GM21825 (cell line): ENCODE measurements around the gene PCBP3.
"Not testable (repeated sequence)": the region's sequence is repeated elsewhere in the genome, so short reads cannot be mapped to it uniquely, and the experiment has no call there.

Source experiments
- ATAC-seq: cut with Tn5 transposase; IDR thresholded peaks from one replicate; pipeline ENCODE4 v1.9.1; 2021; ENCODE audit warnings: mild to moderate bottlenecking, moderate library complexity; ENCODE audit not compliant: unreplicated experiment

PCBP3 gene

DNA sequence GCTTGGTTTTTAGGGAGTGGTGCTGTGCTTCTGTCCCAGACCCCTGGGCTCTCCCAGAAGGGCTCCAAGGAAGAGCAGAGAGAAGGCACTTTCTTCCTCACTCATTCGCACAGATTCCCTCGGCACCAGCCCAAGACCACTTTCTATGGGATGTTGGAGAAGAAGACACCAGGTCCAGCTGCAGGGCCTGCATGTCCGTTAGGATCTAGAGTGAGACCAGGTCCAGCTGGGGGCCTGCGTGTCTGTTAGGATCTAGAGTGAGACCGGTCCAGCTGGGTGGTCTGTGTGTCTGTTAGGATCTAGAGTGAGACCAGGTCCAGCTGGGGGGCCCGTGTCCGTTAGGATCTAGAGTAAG, 30.9 kb upstream of the PCBP3 start:
- ATAC-seq: not testable (repeated sequence)

DNA sequence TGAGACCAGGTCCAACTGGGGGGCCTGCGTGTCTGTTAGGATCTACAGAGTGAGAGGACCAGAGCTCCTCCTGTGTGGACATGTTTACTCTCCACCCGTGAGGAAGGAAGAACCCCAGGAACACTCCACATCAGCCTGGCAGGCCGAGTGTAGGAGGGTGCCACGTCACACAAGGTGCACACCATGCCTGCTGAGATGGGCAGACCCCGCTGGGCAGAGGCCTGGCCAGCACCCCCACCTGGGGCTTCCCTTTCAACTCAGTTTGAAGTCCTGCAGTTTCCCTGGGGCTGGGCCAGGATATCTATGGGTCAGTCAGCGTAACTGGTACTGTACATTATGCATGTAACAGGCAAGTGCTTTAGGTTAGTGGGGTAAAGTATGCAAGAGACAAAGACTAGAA, 30.1 kb upstream of the PCBP3 start:
- ATAC-seq: no peak

DNA sequence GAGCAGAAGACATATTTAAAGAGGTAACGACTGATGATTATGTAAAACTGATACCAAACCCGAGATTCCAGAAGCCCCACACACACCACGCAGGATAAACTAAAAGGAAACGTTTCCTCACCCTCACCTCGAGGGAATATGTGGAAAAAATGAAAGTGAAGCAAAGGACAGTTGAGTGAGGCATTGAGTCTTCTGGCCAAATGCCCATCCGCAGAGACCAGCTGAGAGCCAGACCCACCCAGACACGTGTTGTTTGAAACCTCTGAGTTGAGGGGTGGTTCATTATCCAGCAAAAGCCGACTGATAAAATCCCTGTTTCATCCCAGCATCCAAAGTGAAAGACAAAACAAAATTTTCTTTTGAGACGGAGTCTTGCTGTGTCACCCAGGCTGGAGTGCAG, 29.6 kb upstream of the PCBP3 start:
- no peak for ATAC-seq

DNA sequence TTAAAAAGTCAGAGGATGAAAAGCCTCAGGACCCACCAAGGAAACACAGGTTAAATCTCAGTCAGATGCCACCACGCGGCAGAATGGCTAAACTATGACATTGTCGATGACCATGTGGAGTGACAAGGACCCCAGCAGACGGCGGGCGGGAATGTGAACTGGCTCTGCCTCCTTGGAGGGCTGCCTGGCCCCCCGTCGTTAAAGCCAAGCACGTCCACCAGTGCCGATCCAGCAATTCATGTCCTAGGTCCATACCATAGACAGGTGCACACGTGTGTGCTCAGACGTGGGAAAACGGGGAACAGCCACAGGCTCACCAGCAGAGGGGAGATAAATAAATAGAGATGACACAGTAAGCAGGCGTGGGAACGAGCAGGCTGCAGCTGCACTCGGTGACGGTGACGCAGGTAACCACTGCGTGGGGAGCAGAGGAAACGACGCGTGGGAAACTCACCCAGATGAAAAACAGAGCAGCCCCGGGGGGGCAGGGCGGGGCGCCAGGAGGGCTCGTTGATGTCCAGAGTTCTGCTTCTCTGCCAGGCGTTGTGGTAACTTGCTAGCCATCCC, 28.3 kb upstream of the PCBP3 start:
- ATAC-seq: peak; percentile 54

DNA sequence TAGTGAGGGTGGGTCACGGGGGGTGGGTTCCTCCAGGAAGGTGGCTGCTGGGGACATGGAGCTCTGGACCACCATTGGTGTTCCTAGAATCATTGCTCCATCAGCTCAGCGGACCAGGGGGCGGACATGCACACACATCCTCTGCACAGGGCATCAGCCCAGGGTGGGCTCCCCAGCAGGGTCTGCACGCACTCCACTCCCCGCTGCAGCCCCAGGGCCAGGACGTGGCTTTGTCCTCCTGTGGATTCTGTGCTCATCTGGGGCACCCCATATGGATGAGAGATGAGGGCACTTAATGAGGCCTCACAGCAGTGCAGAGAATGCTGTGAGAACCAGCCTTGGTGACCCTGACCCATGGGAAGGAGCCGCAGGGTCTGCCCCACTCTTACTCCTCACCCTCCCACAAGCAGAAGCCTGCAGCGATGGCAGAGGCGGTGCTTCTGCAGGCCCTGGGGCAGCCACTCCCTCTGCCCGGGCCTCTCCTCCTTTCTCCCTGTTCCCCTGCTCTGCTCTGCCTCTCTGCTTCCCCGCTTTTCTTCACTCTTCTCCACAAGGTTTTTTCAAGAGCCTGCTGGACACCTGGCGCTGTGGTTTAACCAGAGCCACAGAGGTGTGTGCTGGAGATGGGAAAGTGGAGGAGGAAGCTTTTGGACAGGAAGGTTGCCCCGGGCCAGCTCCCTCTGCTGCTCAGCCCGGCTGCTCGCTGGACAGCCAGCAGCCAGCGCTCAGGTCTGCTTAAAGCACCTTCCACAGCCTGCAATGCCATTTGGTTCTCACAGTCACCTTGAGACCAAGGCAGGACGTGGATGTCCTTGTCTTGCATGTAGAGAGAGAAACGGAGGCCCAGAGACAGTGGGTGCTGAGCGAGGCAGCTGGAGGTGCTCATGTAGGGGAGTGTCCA, 26.3 kb upstream of the PCBP3 start:
- no peak for ATAC-seq

DNA sequence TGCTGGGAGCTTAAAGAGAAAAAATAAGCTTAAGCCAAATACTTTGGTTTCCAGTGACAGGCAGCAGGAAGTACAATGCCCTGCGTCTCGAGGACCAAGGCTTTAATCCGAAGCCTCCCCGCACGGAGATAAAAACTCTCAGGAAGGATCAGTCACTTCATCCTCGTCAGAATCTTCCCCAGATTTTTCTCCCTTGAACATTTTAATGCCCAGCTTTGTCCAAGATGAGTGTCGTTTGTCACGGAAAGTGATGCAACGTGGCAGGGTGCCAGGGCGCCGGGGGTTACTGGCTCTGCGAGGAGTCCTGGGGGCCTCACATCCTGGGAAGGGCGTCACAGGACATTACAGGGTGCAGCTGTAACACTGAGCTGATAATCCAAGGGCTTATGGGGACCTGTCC, 25.2 kb upstream of the PCBP3 start:
- ATAC-seq: no peak

DNA sequence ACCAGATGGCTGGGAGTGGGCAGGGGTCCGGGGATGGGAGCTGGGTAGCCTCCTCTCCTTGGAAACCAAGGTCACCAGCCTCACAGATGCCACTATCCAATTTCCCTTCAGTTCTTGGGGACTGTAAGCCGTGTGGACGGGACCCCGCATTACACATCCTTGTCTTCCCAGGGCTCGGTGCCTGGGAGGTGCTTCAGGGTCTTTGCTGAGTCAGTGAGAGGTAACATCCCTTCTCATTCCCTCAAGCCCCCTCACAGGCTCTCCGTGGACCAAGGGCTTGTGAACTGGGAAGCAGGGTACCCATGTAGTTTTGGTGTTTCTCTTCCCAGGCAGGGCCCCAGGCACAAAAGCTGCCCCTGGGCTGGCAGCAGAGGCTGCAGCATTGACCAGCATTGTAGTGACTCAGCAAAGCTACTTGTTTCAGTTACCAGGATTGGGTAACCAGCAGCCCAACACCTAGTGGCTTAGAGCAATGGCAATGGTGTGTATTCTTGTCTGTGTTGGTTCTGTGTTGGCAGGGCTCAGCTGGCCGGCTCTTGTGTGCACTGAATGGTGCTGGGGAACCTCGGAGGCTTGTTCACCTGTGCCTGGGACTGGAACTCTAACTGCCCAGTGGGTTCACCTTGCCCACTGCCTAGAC, 24.6 kb upstream of the PCBP3 start:
- ATAC-seq: no peak

DNA sequence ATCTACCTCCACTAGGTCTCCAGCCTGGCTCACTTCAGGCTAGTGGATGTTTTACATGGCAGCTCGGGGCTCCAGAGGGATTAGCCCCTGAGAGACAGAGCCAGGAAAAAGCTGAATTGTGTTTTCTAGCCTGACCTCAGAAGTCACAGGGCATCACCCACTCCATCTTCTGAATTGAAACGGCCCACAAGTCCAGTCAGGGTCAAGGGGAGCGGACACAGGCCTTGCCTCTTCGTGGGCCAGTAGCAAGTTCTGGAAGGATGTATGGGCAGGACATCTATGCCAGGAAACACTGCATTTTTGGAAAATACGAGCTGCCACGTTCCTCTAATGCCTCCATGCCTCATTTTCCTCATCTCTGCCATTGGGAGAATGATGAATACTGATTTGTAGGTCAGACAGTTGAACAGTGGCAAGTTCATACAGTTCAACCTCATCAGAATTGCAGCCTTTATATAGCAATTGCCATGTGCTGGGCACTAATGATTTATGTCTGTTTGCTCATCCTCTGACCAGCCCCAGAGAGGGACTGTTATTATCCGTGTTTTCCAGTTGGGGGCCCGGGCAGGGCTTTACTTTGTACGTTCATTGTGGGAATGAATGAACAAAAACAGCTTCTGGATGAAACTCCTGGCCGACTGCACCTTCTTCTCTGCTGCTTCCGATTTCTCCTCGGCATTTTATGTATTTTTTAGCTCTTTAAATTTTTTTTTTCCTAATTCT, 23.2 kb upstream of the PCBP3 start:
- ATAC-seq: no peak

DNA sequence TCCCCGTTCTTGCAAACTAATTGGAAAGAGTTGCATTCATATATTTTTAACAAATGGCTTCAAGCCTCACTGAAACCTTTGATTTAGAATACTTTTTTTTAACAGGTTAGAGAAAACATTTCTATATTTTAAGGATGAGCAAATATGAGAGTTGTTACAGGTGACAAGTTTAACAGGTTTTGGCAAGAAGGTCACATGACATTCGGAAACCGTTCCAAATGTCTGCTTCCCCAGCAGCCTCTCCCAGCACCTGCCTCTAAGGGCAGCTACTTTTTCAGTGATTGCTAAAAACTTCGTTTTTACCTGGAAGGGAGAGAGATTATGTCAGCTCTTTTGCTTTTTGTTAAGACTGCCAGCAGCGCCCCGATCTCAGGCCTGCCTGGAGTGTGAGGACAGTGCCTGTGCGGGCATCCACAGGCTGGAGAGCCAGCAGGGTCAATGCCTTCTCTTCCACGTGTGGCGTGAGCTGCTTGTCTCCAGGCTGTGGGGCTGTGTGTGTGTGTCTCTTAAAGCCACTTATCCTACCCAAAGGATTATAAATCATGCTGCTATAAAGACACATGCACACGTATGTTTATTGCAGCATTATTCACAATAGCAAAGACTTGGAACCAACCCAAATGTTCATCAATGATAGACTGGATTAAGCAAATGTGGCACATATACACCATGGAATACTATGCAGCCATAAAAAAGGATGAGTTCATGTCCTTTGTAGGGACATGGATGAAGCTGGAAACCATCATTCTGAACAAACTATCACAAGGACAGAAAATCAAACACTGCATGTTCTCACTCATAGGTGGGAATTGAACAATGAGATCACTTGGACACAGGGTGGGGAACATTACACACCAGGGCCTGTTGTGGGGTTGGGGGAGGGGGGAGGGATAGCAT, 21.8 kb upstream of the PCBP3 start:
- ATAC-seq: not testable (repeated sequence)

DNA sequence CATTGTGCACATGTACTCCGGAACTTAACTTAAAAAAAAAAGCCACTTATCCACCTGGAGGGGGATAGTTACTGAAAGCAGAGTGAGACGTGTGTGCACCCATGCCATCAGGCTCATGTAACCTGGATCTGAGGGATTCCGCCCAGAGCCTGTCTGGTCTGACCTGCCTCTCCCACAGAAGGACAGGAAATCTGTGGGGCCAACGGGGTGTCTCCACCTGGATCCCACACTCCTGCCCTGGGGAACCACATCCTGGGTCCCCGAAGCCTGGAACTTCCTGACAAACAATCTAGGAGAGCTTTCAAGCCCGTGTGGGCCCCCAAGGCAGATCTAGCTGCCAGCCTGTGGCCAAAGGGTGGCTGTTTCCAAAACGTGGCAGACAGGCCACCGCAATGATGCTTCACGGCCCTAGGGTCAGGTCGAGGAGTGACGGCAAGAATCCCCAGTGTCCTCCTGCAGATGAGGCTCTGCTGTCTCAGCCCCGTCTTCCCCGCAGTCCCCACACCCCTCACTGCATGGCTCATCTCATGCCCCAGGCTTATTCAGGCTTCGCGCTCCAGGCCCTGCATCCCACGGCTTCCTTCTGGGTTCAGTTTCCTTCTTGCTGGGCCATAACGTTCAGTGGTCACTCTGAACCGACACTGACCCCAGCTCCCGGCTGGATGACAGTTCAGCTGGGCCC, 21.0 kb upstream of the PCBP3 start:
- no peak for ATAC-seq

DNA sequence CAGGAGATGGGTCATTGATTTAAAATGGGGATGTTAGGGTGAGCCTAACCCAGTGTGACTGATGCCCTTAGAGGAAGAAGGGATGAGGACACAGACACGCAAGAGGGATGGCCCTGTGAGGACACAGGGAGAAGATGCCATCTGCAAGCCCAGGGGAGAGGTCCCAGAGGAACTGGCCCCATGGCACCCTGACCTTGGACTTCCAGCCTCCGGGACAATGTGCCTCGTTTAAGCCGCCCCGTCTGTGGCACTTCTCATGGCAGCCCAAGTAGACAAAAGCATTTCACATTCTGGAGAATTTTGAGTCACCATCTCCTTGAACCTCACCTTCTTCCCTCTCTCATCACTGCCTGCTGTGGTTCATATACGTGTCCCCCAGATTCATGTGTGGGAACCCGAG, 20.1 kb upstream of the PCBP3 start:
- no peak for ATAC-seq

DNA sequence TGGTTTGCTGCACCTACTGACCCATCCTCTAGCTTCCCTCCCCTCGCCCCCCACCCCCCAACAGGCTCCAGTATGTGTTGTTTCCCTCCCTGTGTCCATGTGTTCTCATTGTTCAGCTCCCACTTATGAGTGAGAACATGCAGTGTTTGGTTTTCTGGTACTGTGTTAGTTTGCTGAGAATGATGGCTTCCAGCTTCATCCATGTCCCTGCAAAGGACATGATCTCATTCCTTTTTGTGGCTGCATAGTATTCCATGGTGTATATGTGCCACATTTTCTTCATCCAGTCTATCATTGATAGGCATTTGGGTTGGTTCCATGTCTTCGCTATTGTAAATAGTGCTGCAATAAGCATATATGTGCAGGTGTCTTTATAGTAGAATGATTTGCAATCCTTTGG, 17.4 kb upstream of the PCBP3 start:
- ATAC-seq: not testable (repeated sequence)

DNA sequence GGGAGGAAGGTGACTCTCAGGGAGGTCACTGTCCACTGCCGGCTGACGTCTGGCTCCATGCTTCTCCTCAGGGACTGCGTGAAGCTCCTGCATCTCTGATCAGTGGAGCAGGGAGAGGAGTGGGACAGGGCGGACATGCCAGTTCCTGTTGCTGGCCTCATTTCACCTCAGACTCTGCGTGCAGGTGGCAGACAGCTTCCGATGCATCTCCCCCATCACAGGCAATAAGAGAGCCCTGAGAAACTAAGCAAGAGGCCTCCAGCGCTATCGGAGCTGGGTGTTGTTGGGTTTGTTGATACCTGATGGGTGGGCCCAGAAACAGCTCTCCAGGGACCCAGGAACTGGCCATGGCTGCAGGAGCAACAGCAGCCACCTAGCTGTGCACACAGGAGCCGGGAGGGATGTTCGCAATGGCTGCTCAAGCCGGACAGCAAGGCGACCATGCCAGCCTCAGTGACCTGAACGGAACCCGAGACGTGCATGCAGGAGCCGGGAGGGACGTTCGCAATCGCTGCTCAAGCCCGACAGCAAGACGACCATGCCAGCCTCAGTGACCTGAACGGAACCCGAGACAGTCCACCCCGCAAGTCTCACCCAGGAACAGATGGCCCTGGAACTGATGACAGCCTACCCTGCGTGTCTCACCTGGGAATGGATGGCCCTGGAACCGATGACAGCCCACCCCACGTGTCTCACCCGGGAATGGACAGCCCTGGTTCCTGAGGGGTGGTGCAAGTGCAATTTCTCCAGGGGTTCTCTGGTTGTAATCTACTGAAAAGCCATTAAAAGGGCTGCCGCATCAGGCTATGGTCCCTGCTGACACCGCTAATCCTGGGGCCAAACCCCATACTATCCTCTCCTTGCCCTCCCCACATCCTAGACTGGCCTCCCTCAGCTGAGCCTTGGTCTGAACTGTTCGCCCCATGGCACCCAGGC, 14.2 kb upstream of the PCBP3 start:
- no peak for ATAC-seq

DNA sequence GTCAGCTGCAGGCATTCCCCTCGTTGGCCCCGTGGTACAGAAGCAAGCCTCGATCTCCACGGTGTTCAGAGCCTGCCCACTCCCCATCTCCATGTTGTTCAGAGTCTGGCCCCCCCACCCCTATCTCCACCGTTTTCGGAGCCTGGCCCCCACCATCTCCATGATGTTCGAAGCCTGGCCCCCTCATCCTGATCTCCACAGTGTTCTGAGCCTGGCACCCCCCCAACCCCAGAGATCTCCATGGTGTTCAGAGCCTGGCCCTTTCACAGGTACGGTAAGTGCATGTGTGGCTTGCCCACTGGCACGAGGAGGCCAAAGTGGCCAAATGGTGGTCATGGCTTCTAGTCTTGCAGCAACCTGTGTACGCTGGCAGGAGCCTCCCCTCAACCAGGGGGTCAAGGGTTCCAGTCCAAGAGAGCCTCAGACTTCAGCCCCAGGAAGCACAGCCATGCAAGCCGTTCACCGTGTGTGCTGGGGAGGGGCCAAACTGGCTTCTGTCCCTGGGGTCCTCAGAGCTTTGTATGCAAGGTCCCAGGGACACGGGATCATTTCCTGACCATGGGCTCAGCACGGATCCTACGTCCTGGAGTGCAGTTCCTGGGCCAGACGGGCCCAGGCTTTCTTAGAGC, 13.3 kb upstream of the PCBP3 start:
- no peak for ATAC-seq

DNA sequence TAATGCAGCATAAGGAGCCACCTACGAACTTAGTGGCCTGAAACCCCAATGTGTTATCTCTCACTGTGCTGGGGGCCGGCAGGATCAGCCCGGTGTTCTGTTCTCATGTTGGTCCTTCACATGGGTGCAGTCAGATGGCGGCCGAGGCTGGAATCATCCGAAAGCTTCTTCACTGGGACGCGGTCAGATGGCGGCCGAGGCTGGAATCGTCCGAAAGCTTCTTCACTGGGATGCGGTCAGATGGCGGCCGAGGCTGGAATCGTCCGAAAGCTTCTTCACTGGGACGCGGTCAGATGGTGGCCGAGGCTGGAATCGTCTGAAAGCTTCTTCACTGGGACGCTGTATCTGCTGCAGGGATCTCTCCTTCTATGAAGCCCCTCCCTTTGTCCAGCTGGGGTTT, 12.6 kb upstream of the PCBP3 start:
- no peak for ATAC-seq

DNA sequence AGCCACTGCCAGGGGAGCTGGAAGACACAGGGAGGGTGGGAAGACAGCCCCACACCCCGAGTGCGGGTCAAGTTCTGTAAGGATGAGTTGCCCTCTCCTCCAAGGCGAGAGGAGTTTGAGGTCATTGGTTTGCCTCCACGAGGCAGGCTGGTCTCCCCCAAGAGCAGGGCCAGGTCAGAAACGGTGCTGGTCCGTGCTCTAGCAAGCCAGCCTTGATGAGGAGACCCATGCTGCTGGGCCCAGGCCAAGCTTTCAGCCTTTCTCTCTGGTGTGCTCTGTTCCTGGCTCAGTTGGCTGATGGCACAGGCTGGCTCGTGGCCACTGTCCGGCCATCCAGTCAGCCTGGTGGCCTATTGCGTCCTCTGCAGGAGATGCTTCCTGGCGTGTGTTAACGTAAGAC, 12.0 kb upstream of the PCBP3 start:
- ATAC-seq: no peak

DNA sequence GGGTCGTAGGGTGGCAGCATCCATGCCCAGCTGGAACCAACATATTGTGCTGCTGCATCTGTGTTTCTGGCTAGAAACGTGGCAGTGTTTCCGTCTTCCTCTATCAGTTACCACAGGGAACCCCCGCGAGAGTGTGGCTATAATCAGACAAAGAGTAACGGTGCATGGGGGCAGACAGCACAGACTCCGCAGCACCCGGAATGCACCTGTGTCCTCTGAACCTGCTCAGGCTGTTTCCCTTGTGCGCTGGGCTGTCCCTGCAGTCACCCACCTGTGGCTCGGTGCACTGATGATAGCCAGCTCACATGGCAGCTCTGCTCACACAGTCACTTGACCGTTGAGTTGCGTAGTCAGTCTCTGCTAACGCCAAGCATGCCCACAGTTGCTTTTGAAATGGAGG, 11.4 kb upstream of the PCBP3 start:
- ATAC-seq: no peak

DNA sequence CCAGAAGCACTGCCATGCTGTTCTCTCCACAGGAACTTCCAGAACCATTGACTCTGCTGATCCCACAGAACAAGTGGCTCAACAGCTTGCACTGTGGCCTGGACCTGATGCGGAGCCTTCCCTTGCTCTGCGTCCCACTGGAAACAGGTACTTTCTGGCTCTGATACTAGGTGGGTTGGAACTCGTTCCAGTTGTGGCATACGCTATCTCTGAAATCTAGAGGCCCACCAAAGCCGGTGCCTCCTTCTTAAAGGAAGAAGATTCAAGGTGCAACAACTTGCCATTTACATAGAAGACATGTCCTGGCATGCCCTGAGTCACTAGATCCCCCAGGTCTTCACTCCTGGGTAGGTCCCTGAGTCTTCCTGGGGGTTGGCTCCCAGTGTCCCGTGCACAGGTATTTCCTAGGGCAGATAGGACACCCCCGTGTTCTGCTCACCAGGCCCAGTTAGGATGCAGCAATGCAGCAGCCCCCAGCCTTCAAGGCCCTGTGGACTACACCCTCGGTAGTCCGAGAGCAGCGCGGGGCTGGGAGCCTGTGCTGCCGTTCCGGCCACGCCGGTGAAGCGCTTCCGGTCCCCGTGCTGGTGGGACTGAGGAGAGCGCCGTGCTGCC, 10.8 kb upstream of the PCBP3 start:
- ATAC-seq: no peak
